Gastrocnemius medialis (tissue), 4 donors: ENCODE data around the gene PLEKHN1. TPM values are rescaled to one million over a fixed set of nuclear protein-coding genes. Genes with fewer than 3 reads are reported as not detected.
"Not testable (repeated sequence)": the region's sequence is repeated elsewhere in the genome, so short reads cannot be mapped to it uniquely, and the experiment has no call there.

Experiments
- ATAC-seq, 2 donors: fragments of 150-250 bp; one replicate each; pipeline ENCODE4 v1.9.1; 2016
- DNase-seq, 2 donors: peaks; one replicate each; pipeline ENCODE4 v3.0.0-alpha.2; 2019
- H3K27ac ChIP-seq, 4 donors: fragments of 200-600 bp; sonication (generic); 1 replicate in 1 of 4; 2 replicates in 3 of 4; pipeline ENCODE4 v1.5.1; 2016 to 2018; ENCODE audit warnings: mild to moderate bottlenecking in 2 of 4, moderate library complexity in 1 of 4
- H3K27me3 ChIP-seq, 3 donors: fragments of 200-600 bp; sonication (generic) in 2 of 3; 1 replicate in 1 of 3; 2 replicates in 2 of 3; pipeline versions ENCODE4 v1.5.1 to v1.6.0; 2016 to 2019; ENCODE audit warnings: mild to moderate bottlenecking in 1 of 3, moderate library complexity in 1 of 3
- H3K36me3 ChIP-seq, 2 donors: fragments of 200-600 bp; sonication (generic) in 1 of 2; one replicate each; pipeline ENCODE4 v1.5.1; 2017 to 2018
- H3K4me1 ChIP-seq, 2 donors: fragments of 200-600 bp; sonication (generic) in 1 of 2; one replicate each; pipeline ENCODE4 v1.5.1; 2016 to 2017; ENCODE audit warnings: mild to moderate bottlenecking in 2 of 2
- H3K4me3 ChIP-seq, 4 donors: fragments of 200-600 bp; sonication (generic) in 3 of 4; 1 replicate in 1 of 4; 2 replicates in 3 of 4; pipeline ENCODE4 v1.5.1; 2016 to 2019; ENCODE audit warnings: mild to moderate bottlenecking in 2 of 4
- H3K9me3 ChIP-seq, 3 donors: fragments of 200-600 bp; sonication (generic) in 2 of 3; 1 replicate in 1 of 3; 2 replicates in 2 of 3; pipeline ENCODE4 v1.5.1; 2016 to 2019
- CTCF ChIP-seq, 5 experiments: fragments of 450-650 bp in 3 of 5; fragments of 200-600 bp in 2 of 5; sonication (generic) in 2 of 5; IDR thresholded peaks in 4 of 5; conservative IDR thresholded peaks in 1 of 5; 1 replicate in 4 of 5; 2 replicates in 1 of 5; pipeline ENCODE4 v1.5.1; 2016 to 2019; ENCODE audit warnings: antibody characterized with exemption in 5 of 5, mild to moderate bottlenecking in 3 of 5, moderate library complexity in 3 of 5
- POLR2A ChIP-seq, 2 donors: fragments of 450-650 bp; IDR thresholded peaks; one replicate each; pipeline ENCODE4 v1.6.1; 2017; ENCODE audit warnings: antibody characterized with exemption in 2 of 2, mild to moderate bottlenecking in 2 of 2, moderate library complexity in 2 of 2
- in situ Hi-C, 4 donors: fragments of 200-750 bp; cut with MboI; loops; one replicate each; pipeline versions ENCODE4 v1.15.0 to v1.8.0; 2017; ENCODE audit warnings: low sequenced_read_pairs in 4 of 4
- intact Hi-C: fragments of 100-400 bp; cut with DNase I; formaldehyde crosslinking; loops from one replicate; pipeline ENCODE4 v1.15.1; 2023; ENCODE audit warnings: low total_unique reads
- total RNA-seq, 4 donors: library from RNA; depleted of rRNA; stranded (reverse); fragments of >200 nt; gene quantifications; one replicate each; pipeline versions ENCODE4 v1.1.0 to v1.2.3, GENCODE V29; 2016

PLEKHN1 gene
- total RNA-seq, 4 donors from 2014 or later, result 0.23 TPM; not detected in 3

- in situ Hi-C loops, result no loop called here
- ATAC-seq, result no peak
- no peaks in the 10 kb centered on the region for H3K9me3 ChIP-seq
- no peak overlapping the region for H3K4me3 ChIP-seq
- intact Hi-C loops, result no loop called here
- DNase-seq, result peak in 1 of 2 donors; percentile 42
- H3K4me1 ChIP-seq, result peaks cover 12 to 44% of the 10 kb centered on the region in 2 donors
- H3K27ac ChIP-seq, result peak overlapping the region; percentile 88 to 94 (median 91)
- H3K36me3 ChIP-seq, result no peaks in the 10 kb centered on the region
- no peak for TF ChIP-seq POLR2A (IDR thresholded peaks at IDR 0.05)
- no peak for TF ChIP-seq CTCF (IDR thresholded peaks at IDR 0.05 in 4 of 5, conservative IDR thresholded peaks at IDR 0.05 in 1 of 5)
- peaks cover 6 to 10% (median 8%) of the 10 kb centered on the region in 3 donors for H3K27me3 ChIP-seq
Measured at GRCh38 chr1:975365-975764, 9.1 kb downstream of the PLEKHN1 start.

GRCh38 chr1:975896-976683, 9.8 kb downstream of the PLEKHN1 start:
- intact Hi-C loops, result no loop called here
- in situ Hi-C loops, result no loop called here

GRCh38 chr1:976791-977190, 10.5 kb downstream of the PLEKHN1 start:
- H3K27ac ChIP-seq, result peak overlapping the region in 1 of 4 donors; percentile 89
- ATAC-seq, in situ Hi-C loops, H3K27me3 ChIP-seq, intact Hi-C loops, H3K36me3 ChIP-seq, H3K9me3 ChIP-seq: not testable (repeated sequence)
- peaks cover 20 to 49% of the 10 kb centered on the region in 2 donors for H3K4me1 ChIP-seq
- peak overlapping the region in 1 of 4 donors; percentile 47 for H3K4me3 ChIP-seq
- peak; percentile 64 to 78 for DNase-seq

More at GRCh38 chr1:975896-976683, 9.8 kb downstream of the PLEKHN1 start:
- Histone ChIP-seq H3K9me3 (no peaks in the 10 kb centered on the region), H3K4me1 (peaks cover 16 to 47% of the 10 kb centered on the region in 2 donors), H3K4me3 (peak overlapping the region; percentile 37 to 47 (median 42)), H3K27ac (peak overlapping the region; percentile 88 to 94 (median 91)), H3K36me3 (no peaks in the 10 kb centered on the region), H3K27me3 (peaks cover 1 to 3% (median 2%) of the 10 kb centered on the region in 3 donors)
- peak in 1 of 2 donors; percentile 76 for DNase-seq
- ATAC-seq, result peak; percentile 2 to 22
- TF ChIP-seq POLR2A (IDR thresholded peaks at IDR 0.05) (peak in 1 of 2 donors; percentile 13), CTCF (IDR thresholded peaks at IDR 0.05 in 4 of 5, conservative IDR thresholded peaks at IDR 0.05 in 1 of 5) (peak; percentile 49 to 59 (median 56))

- Histone ChIP-seq H3K4me1 (peaks cover 23 to 44% of the 10 kb centered on the region in 2 donors), H3K4me3 (peak overlapping the region; percentile 57 to 65 (median 58)), H3K9me3 (no peaks in the 10 kb centered on the region), H3K27ac (peak overlapping the region; percentile 100), H3K36me3 (no peaks in the 10 kb centered on the region), H3K27me3 (peaks cover 0 to 2% (median 0%) of the 10 kb centered on the region in 3 donors)
- in situ Hi-C loops, result no loop called here
- TF ChIP-seq POLR2A (IDR thresholded peaks at IDR 0.05), result peak in 1 of 2 donors; percentile 39
- no peak for TF ChIP-seq CTCF (IDR thresholded peaks at IDR 0.05 in 4 of 5, conservative IDR thresholded peaks at IDR 0.05 in 1 of 5)
- ATAC-seq (peak in 1 of 2 donors; percentile 10), DNase-seq (peak; percentile 67 to 89)
- intact Hi-C loops, result no loop called here
Measured at GRCh38 chr1:978069-978834, 12.0 kb downstream of the PLEKHN1 start.
